Jurkat, Clone E6-1 (cell line): ENCODE results near the gene CDON.

Source experiments
- DNase-seq: peaks from one replicate; pipeline ENCODE4 v3.0.0-alpha.2; 2011; ENCODE audit warnings: low read depth, low spot score
- H3K4me3 ChIP-seq: 2 replicates; pipeline ENCODE4 v1.5.1; 2011; ENCODE audit warnings: mild to moderate bottlenecking, low read length, control low read depth, moderate library complexity

Gene CDON

GRCh38 chr11:125971618-125972017, 91.0 kb downstream of the CDON start:
- DNase-seq: no peak
- H3K4me3 ChIP-seq: no peak overlapping the region

GRCh38 chr11:125968354-125968753, 94.3 kb downstream of the CDON start:
- DNase-seq: no peak

GRCh38 chr11:125967515-125967914, 95.2 kb downstream of the CDON start:
- DNase-seq: no peak
- no peak overlapping the region for H3K4me3 ChIP-seq

More at GRCh38 chr11:125968354-125968753, 94.3 kb downstream of the CDON start:
- no peak overlapping the region for H3K4me3 ChIP-seq

GRCh38 chr11:125960771-125961170, 101.9 kb downstream of the CDON start:
- no peak for DNase-seq
- no peak overlapping the region for H3K4me3 ChIP-seq

- no peak for DNase-seq
- H3K4me3 ChIP-seq: no peak overlapping the region
Measured at GRCh38 chr11:125959931-125960330, 102.7 kb downstream of the CDON start.

- DNase-seq: no peak
Measured at GRCh38 chr11:125959511-125959910, 103.2 kb downstream of the CDON start.

GRCh38 chr11:125958872-125959400, 103.7 kb downstream of the CDON start:
- no peak overlapping the region for H3K4me3 ChIP-seq
- no peak for DNase-seq

More at GRCh38 chr11:125959511-125959910, 103.2 kb downstream of the CDON start:
- no peak overlapping the region for H3K4me3 ChIP-seq

GRCh38 chr11:125957618-125958332, 104.9 kb downstream of the CDON start:
- H3K4me3 ChIP-seq: no peak overlapping the region
- DNase-seq: no peak

GRCh38 chr11:125956391-125957134, 106.1 kb downstream of the CDON start:
- no peak for DNase-seq
- no peak overlapping the region for H3K4me3 ChIP-seq

GRCh38 chr11:125955856-125956255, 106.8 kb downstream of the CDON start:
- no peak overlapping the region for H3K4me3 ChIP-seq
- no peak for DNase-seq

- H3K4me3 ChIP-seq: no peak overlapping the region
- DNase-seq: no peak
Measured at GRCh38 chr11:125954945-125955640, 107.6 kb downstream of the CDON start.

- H3K4me3 ChIP-seq: no peak overlapping the region
- no peak for DNase-seq
Measured at GRCh38 chr11:125954123-125954944, 108.3 kb downstream of the CDON start.

GRCh38 chr11:125953401-125953935, 109.2 kb downstream of the CDON start:
- H3K4me3 ChIP-seq: no peak overlapping the region

GRCh38 chr11:125952973-125953372, 109.7 kb downstream of the CDON start:
- no peak for DNase-seq
- no peak overlapping the region for H3K4me3 ChIP-seq

More at GRCh38 chr11:125953401-125953935, 109.2 kb downstream of the CDON start:
- DNase-seq: no peak

- DNase-seq: no peak
Measured at GRCh38 chr11:125952559-125952958, 110.1 kb downstream of the CDON start.

GRCh38 chr11:125951731-125952130, 110.9 kb downstream of the CDON start:
- H3K4me3 ChIP-seq: no peak overlapping the region
- no peak for DNase-seq

More at GRCh38 chr11:125952559-125952958, 110.1 kb downstream of the CDON start:
- H3K4me3 ChIP-seq: no peak overlapping the region

- H3K4me3 ChIP-seq: no peak overlapping the region
- DNase-seq: no peak
Measured at GRCh38 chr11:125950696-125951651, 111.7 kb downstream of the CDON start.

- DNase-seq: no peak
- no peak overlapping the region for H3K4me3 ChIP-seq
Measured at GRCh38 chr11:125950178-125950490, 112.5 kb downstream of the CDON start.
